UCSD-AML1 (cell line): ENCODE results near the gene NDUFS8.

ENCODE experiments used
- DNase-seq: peaks from one replicate; lab custom pipeline; 2025; ENCODE audit not compliant: unreplicated experiment; lab: John Stamatoyannopoulos, UW

Gene NDUFS8

DNA sequence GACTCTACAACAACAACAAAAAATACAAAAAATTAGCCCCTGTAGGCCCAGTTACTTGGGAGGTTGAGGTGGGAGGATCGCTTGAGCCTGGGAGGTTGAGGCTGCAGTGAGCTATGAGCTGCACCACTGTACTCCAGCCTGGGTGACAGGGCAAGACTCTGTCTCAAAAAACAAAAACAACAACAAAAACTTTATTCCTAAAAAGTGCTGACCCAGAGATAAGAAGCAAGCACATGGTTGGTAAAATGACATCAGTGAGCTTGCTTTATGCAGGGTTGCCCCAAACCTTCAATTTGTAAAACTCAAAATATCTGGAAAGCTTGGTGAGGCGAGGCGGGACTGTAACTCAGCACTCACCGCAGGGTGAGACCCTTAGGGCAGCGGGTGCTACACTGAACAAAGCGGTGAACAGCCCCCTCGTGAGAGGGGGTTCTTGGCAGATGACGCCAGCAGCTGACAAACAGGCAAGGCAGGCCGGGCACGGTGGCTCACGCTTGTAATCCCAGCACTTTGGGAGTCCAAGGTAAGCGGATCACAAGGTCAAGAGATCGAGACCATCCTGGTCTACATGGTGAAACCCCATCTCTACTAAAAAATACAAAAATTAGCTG lies 4.9 kb downstream of the NDUFS8 start:
- no peak for DNase-seq

DNA sequence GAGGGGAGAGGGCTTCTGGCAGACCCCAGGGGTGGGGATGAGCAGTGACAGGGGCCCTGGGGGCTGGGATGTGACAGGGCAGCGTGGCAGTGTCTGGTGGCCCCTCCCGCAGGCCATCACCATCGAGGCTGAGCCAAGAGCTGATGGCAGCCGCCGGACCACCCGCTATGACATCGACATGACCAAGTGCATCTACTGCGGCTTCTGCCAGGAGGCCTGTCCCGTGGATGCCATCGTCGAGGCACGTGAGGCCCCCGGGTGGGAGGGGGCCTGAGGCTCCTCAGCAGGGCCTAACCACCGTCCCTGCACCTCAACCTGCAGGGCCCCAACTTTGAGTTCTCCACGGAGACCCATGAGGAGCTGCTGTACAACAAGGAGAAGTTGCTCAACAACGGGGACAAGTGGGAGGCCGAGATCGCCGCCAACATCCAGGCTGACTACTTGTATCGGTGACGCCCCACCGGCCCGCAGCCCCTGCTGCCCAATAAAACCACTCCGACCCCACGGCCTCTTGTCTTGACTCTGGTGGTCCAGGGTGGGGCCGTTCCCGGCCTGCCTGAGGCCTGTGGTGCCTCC lies 5.7 kb downstream of the NDUFS8 start:
- DNase-seq = no peak

DNA sequence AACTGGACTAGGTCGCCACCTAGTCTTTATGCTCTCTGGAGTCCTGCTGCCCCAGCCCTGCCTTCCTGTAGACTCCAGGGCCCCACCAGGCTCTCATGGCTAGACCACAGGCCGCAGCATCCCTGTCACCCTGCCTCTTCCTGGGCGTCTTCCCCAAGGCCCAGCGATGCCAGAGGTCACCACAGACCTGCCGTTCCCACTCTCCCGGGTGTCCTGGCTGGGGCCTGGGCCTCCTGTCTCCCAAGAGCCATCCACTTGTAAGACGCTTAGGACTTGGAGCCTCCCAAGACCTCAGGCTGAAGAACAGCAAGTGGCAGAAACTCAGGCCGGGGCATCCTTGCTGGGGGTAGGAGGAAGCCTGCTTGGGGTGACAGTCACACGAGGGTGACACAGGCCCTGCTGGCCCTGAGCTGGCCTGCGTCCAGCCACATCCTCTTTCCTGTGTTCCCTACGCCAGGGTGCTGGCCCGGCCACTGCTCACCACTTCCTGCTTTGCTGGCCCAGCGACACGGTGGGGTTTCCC lies 6.3 kb downstream of the NDUFS8 start:
- peak; percentile 87 for DNase-seq

- peak; percentile 61 for DNase-seq
Observed at GRCh38 chr11:68037411-68038225, 7.1 kb downstream of the NDUFS8 start.

- DNase-seq = no peak
Observed at GRCh38 chr11:68038226-68038717, 7.8 kb downstream of the NDUFS8 start.

GRCh38 chr11:68038718-68039525 lies 8.4 kb downstream of the NDUFS8 start, which contains the start of gene TCIRG1:
TCIRG1 (plus strand) TSS chr11:68039025; CDS start chr11:68041272, 2,247 bp downstream.
- DNase-seq = peak; percentile 90

DNA sequence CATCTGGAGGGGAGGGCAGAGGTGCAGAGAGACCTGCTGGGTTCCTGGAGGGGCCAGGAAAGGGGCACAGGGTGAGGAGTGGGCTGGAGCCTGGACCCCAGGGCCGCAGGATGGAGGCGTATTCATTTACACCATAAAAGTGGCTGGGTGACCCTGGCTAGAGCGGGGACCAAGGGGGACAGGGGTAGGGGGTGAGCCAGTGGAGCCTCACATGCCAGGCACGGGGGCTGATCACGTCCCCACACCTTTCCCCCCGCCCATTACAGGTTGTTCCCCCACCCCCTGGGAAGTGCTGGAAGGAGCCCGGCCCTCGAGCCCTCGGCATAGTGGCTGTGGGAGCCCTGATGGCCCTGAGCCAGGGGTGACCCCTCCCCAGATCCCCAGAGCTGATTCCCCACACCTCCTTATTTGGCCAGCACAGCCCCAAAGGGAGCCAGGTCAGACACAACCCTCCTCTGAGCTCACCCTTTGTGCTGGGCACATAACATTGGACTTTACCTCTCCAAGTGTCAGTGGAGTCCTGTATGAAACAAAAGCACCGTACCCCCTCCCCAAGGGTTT lies 9.1 kb downstream of the NDUFS8 start:
- DNase-seq = no peak

DNA sequence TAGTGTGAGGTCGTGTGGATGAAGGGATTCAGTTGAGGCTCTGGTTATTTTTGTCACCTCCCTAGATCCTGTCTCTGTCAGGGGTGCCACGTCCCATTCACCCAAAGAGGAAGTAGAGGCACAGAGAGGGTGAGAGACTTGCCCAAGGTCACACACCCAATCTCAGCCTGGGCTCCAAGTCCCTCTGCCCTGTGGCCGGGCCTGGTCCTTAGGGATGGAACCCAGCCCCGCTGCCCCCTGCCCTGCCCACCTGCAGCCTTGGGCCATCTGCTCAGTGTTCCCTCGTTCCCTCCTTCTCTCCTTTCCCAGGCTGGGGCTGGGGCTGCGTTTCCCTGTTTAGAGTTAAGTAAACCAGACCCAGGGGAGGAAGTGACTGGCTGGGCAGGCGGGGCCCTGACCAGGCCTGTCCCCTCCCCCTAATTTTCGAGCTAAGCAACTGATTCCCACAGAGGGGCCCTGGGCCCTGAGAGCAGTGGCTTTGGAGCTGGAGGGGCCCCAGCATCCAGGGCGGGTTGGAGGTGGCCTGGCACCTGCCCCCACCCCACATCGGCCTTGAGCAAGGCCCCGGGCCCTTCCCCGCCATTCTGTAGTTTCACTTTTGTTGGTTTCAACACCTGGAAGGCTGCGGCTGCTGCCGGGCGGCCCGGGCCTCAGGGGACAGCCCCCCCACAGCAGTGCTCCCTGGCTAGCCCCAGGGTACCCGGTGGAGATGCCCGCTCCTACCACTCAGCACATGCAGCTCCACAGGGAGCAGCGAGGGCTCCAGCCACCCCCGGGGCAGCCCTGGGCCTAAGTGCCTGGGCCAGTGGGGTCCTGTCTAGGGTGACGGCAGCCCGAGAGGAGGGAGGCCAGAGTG lies 9.8 kb downstream of the NDUFS8 start:
- DNase-seq = peak; percentile 73

DNA sequence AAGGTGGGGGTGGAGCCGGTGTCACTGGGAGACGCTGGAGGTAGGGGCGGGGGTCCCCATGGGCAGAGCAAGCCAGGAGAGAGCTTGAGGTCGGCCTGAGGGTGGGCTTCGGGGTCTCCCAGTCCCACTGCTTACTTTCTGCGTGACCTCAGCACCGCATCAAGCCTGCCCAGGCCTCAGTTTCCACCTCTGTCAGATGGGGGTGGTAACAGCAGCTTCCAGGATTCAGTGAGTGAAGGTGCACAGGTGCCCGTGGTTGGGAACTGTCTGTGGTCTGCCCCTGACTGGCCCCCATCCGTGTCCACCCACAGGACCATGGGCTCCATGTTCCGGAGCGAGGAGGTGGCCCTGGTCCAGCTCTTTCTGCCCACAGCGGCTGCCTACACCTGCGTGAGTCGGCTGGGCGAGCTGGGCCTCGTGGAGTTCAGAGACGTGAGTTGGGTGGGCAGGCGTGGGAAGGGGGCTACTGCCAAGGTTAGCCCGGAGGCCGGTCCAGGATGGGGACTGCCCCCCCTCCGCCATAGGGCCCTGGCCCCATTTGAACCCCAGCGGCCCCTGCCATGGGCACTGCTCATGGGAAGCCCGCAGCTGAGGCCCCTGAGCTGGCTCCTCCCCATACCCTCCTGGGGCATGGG lies 10.6 kb downstream of the NDUFS8 start:
- DNase-seq = no peak

DNA sequence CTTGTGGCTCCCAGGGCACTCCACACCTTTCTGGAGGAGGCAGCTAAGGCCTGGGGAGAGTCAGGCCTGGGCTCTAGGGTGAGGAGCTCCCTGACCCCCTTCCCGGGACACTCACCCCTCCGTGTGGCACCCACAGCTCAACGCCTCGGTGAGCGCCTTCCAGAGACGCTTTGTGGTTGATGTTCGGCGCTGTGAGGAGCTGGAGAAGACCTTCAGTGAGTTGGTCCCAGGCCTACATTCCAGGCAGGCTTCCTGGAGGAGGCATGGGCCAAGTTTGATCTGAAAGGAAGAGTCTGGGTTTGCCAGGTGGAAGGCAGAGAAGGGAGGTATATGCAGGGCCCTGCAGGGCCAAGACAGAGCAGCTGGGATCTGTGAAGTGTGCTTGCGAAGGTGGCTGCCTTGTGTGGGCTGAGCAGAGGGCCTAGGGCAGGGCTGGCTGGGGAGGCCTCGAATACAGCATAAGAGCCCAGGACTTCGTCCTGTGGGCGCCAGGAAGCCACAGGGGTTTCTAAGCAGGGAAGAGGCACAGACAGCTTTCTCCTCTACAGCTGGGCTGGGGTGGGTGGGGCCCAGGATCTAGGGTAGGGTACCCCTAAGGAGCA lies 11.2 kb downstream of the NDUFS8 start:
- DNase-seq = no peak

GRCh38 chr11:68042219-68043028 lies 11.9 kb downstream of the NDUFS8 start:
- no peak for DNase-seq

- DNase-seq = no peak
Observed at GRCh38 chr11:68043029-68043348, 12.5 kb downstream of the NDUFS8 start.

GRCh38 chr11:68043349-68044144 lies 13.1 kb downstream of the NDUFS8 start:
- DNase-seq = no peak

GRCh38 chr11:68044145-68044813 lies 13.8 kb downstream of the NDUFS8 start:
- DNase-seq = no peak

DNA sequence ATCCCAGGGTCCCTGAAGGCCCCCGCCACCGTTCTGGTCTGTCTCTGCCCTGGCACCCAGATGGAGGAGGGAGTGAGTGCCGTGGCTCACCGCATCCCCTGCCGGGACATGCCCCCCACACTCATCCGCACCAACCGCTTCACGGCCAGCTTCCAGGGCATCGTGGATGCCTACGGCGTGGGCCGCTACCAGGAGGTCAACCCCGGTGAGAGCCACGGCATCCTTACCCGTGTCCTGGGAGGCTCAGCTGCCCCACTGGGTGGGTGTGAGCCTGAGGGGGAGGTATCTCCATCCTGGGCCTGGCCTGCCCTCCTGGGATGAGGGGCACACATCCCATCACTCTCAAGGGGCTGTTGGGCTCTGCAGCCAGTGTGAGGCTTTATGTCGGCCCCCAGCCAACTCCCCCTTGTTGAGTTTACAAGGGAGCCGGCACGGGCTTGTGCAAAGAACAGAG lies 14.4 kb downstream of the NDUFS8 start:
- no peak for DNase-seq

GRCh38 chr11:68047437-68048290 lies 17.2 kb downstream of the NDUFS8 start:
- no peak for DNase-seq
